WI38 (cell line): Measurements from ENCODE around the gene C11orf52.

Experiments used
- H3K4me3 ChIP-seq: 2 replicates; pipeline ENCODE4 v1.5.1; 2011; ENCODE audit warnings: low read depth, mild to moderate bottlenecking, control low read depth, low read length
- CTCF ChIP-seq: IDR thresholded peaks from 2 replicates; pipeline ENCODE4 v1.5.1; 2012; ENCODE audit warnings: low read depth, mild to moderate bottlenecking, control low read depth, low read length

C11orf52 gene

GRCh38 chr11:111961389-111962300 lies 42.9 kb downstream of the C11orf52 start:
- H3K4me3 ChIP-seq: no peak overlapping the region
- TF ChIP-seq CTCF: no peak

GRCh38 chr11:111963931-111964340 lies 45.2 kb downstream of the C11orf52 start:
- H3K4me3 ChIP-seq: no peak overlapping the region
- TF ChIP-seq CTCF: no peak

- H3K4me3 ChIP-seq: no peak overlapping the region
- TF ChIP-seq CTCF: no peak
Measured at GRCh38 chr11:111966678-111967077, 48.0 kb downstream of the C11orf52 start.

- H3K4me3 ChIP-seq: no peak overlapping the region
- no peak for TF ChIP-seq CTCF
Measured at GRCh38 chr11:111967649-111968048, 48.9 kb downstream of the C11orf52 start.

- no peak for TF ChIP-seq CTCF
Measured at GRCh38 chr11:111969344-111969743, 50.6 kb downstream of the C11orf52 start.

GRCh38 chr11:111974446-111974845 lies 55.7 kb downstream of the C11orf52 start:
- H3K4me3 ChIP-seq: no peak overlapping the region
- no peak for TF ChIP-seq CTCF

More at GRCh38 chr11:111969344-111969743, 50.6 kb downstream of the C11orf52 start:
- H3K4me3 ChIP-seq: no peak overlapping the region

- H3K4me3 ChIP-seq: no peak overlapping the region
- 0 out of 2 replicates have a peak, but pooled peaks have one; percentile 5 for TF ChIP-seq CTCF
Measured at GRCh38 chr11:111975076-111975806, 56.5 kb downstream of the C11orf52 start.
